PC-9 (cell line): ENCODE measurements around the gene ZDHHC5. TPM values are rescaled to one million over a fixed set of nuclear protein-coding genes. Genes with fewer than 3 reads are reported as not detected.

Source experiments
- BruUV-seq: library from RNA; stranded (reverse); fragments of 400-500 nt; replicated peaks from 2 replicates; lab custom pipeline; 2021; lab: Mats Ljungman, UMichigan
- CTCF ChIA-PET: fragments of 300-600 bp; sonication (Branson Sonifier 250); formaldehyde crosslinking; loops from one replicate; lab custom pipeline; 2022; ENCODE audit warnings: antibody characterized with exemption; lab: Charles Lee
- POLR2A ChIA-PET: fragments of 300-600 bp; sonication (Branson Sonifier 250); formaldehyde crosslinking; loops from one replicate; lab custom pipeline; 2022; ENCODE audit warnings: antibody characterized with exemption; ENCODE audit not compliant: unreplicated experiment; lab: Charles Lee
- DNase-seq, 2 experiments: peaks; one replicate each; pipeline versions ENCODE4 v3.0.0 to v3.0.0-alpha.2; 2015 to 2022; ENCODE audit warnings: mixed read lengths in 1 of 2
- H2AFZ ChIP-seq: fragments of 200-600 bp; sonication (generic); 2 replicates; pipeline ENCODE4 v1.8.1; 2017; ENCODE audit warnings: antibody characterized with exemption
- H3F3A ChIP-seq: fragments of 200-600 bp; sonication (generic); 2 replicates; pipeline ENCODE4 v1.8.1; 2017; ENCODE audit warnings: antibody characterized with exemption, mild to moderate bottlenecking, low read depth; ENCODE audit not compliant: insufficient read depth
- H3K27ac ChIP-seq: fragments of 200-600 bp; sonication (generic); 2 replicates; pipeline ENCODE4 v1.6.1; 2016; ENCODE audit warnings: mixed run types
- H3K27me3 ChIP-seq: fragments of 200-600 bp; sonication (generic); 2 replicates; pipeline ENCODE4 v1.6.1; 2016; ENCODE audit warnings: low read depth, mixed run types; ENCODE audit not compliant: insufficient read depth
- H3K36me3 ChIP-seq: fragments of 200-600 bp; sonication (generic); 2 replicates; pipeline ENCODE4 v1.6.1; 2016; ENCODE audit warnings: low read depth, mixed run types
- H3K4me1 ChIP-seq: fragments of 200-600 bp; sonication (generic); replicated peaks from 2 replicates; pipeline ENCODE4 v1.6.1; 2016; ENCODE audit warnings: mixed run types; ENCODE audit not compliant: insufficient read depth
- H3K4me2 ChIP-seq: fragments of 200-600 bp; sonication (generic); 2 replicates; pipeline ENCODE4 v1.6.1; 2017; ENCODE audit warnings: mixed run types
- H3K4me3 ChIP-seq: fragments of 200-600 bp; sonication (generic); 2 replicates; pipeline ENCODE4 v1.6.1; 2016; ENCODE audit warnings: mixed run types
- H3K79me2 ChIP-seq: fragments of 200-600 bp; sonication (generic); 2 replicates; pipeline ENCODE4 v1.6.1; 2017; ENCODE audit warnings: low read depth, mixed run types
- H3K9me2 ChIP-seq: fragments of 200-600 bp; sonication (generic); 2 replicates; pipeline ENCODE4 v1.8.1; 2017; ENCODE audit warnings: mild to moderate bottlenecking; ENCODE audit not compliant: insufficient read depth
- H3K9me3 ChIP-seq: fragments of 200-600 bp; sonication (generic); 2 replicates; pipeline ENCODE4 v1.8.1; 2016; ENCODE audit warnings: low read depth; ENCODE audit not compliant: insufficient read depth
- H4K20me1 ChIP-seq: fragments of 200-600 bp; sonication (generic); 2 replicates; pipeline ENCODE4 v1.8.1; 2017; ENCODE audit not compliant: insufficient read depth
- CTCF ChIP-seq: fragments of 200-600 bp; sonication (generic); conservative IDR thresholded peaks from 2 replicates; pipeline ENCODE4 v1.6.1; 2017; ENCODE audit warnings: mixed run types, antibody characterized with exemption, mild to moderate bottlenecking, moderate library complexity
- EZH2 ChIP-seq: fragments of 200-600 bp; sonication (generic); IDR thresholded peaks from 2 replicates; pipeline ENCODE4 v1.8.0; 2017; ENCODE audit warnings: antibody characterized with exemption, low read depth
- intact Hi-C: fragments of 100-400 bp; cut with micrococcal nuclease; formaldehyde crosslinking; loops from one replicate; pipeline ENCODE4 v1.10.0; 2022; ENCODE audit not compliant: unreplicated experiment
- total RNA-seq: library from RNA; stranded (reverse); gene quantifications from 2 replicates; pipeline ENCODE4 v1.2.3, GENCODE V29; 2021

Gene ZDHHC5
- total RNA-seq, 1 experiment from 2014 or later: 94.2 TPM

- no peak for TF ChIP-seq EZH2
- TF ChIP-seq CTCF: no peak
- BruUV-seq: no TSS peak
- Histone ChIP-seq H3K4me2 (no peak overlapping the region), H3K27me3 (peaks cover 53% of the 10 kb centered on the region), H3K79me2 (no peaks in the 10 kb centered on the region), H3K4me1 (peaks cover 3% of the 10 kb centered on the region; the same call in 1 of the 2 replicates), H4K20me1 (no peaks in the 10 kb centered on the region), H3K9me3 (no peaks in the 10 kb centered on the region), H3F3A (no peaks in the 10 kb centered on the region; the same call in 1 of the 2 replicates), H3K4me3 (no peak overlapping the region), H3K9me2 (no peaks in the 10 kb centered on the region), H3K27ac (no peak overlapping the region), H3K36me3 (no peaks in the 10 kb centered on the region), H2AFZ (no peak overlapping the region)
- ChIA-PET CTCF (interaction anchor here (0.6 to 1.3 kb wide), 3 partner anchors 8 to 398 kb away, joined by 3 to 4 read pairs (median 4); no protein-coding TSS in a partner anchor), POLR2A (no interaction called here)
- DNase-seq: no peak
- intact Hi-C loops: no loop called here
Observed at GRCh38 chr11:57647960-57648800, 19.7 kb upstream of the ZDHHC5 start.

GRCh38 chr11:57648801-57649735 lies 18.8 kb upstream of the ZDHHC5 start:
- no peaks in the 10 kb centered on the region for H3K9me3 ChIP-seq
- H3K4me3 ChIP-seq: no peak overlapping the region
- intact Hi-C loops: no loop called here
- no peak overlapping the region for H3K27ac ChIP-seq
- TF ChIP-seq CTCF (no peak), EZH2 (no peak; the same call in 1 of the 2 replicates)
- H3K79me2 ChIP-seq: no peaks in the 10 kb centered on the region
- no peaks in the 10 kb centered on the region for H4K20me1 ChIP-seq
- no peaks in the 10 kb centered on the region for H3K9me2 ChIP-seq
- peak overlapping the region; percentile 45 for H3K4me2 ChIP-seq
- H2AFZ ChIP-seq: no peak overlapping the region
- peaks cover 3% of the 10 kb centered on the region; the same call in 1 of the 2 replicates for H3K4me1 ChIP-seq
- CTCF ChIA-PET: interaction anchor here (0.7 to 1.3 kb wide), 3 partner anchors 9 to 217 kb away, joined by 4 read pairs; no protein-coding TSS in a partner anchor
- TSS peak; percentile 33 for BruUV-seq
- no peak for DNase-seq
- H3K36me3 ChIP-seq: no peaks in the 10 kb centered on the region
- no peaks in the 10 kb centered on the region; the same call in 1 of the 2 replicates for H3F3A ChIP-seq
- H3K27me3 ChIP-seq: peaks cover 53% of the 10 kb centered on the region
- POLR2A ChIA-PET: interaction anchor here (0.6 to 0.9 kb wide), 2 partner anchors 43 to 258 kb away, joined by 3 read pairs; no protein-coding TSS in a partner anchor
